ENCODE data around the gene ATXN10.

GRCh38 chr22:45769569-45770210 is 98.1 kb downstream of the ATXN10 start:
- TF ChIP-seq CTCF (IDR thresholded peaks at IDR 0.05) (no peak), EZH2 (IDR thresholded peaks at IDR 0.05; ENCODE audit: borderline replicate concordance, insufficient read depth, low read depth, low read length, poor library complexity, severe bottlenecking) (no peak)
